Suprapubic skin (tissue), 4 donors: ENCODE measurements around the gene DGKB. TPM values are rescaled to one million over a fixed set of nuclear protein-coding genes. Genes with fewer than 3 reads are reported as not detected.

Experiments used
- DNase-seq, 2 donors: peaks; one replicate each; pipeline ENCODE4 v3.0.0-alpha.2; 2019; ENCODE audit warnings: low spot score in 2 of 2
- H3K27ac ChIP-seq: fragments of 200-600 bp; sonication (generic); one replicate; pipeline ENCODE4 v1.5.1; 2019
- H3K27me3 ChIP-seq: fragments of 200-600 bp; sonication (generic); one replicate; pipeline ENCODE4 v1.5.1; 2019
- H3K36me3 ChIP-seq: fragments of 200-600 bp; sonication (generic); one replicate; pipeline ENCODE4 v1.5.1; 2019
- H3K4me1 ChIP-seq: fragments of 200-600 bp; sonication (generic); one replicate; pipeline ENCODE4 v1.5.1; 2019
- H3K4me3 ChIP-seq: fragments of 200-600 bp; sonication (generic); one replicate; pipeline ENCODE4 v1.5.1; 2019; ENCODE audit warnings: mild to moderate bottlenecking
- H3K9me3 ChIP-seq: fragments of 200-600 bp; sonication (generic); one replicate; pipeline ENCODE4 v1.5.1; 2019
- CTCF ChIP-seq, 2 donors: fragments of 200-600 bp in 1 of 2; fragments of 450-650 bp in 1 of 2; sonication (generic) in 1 of 2; IDR thresholded peaks; one replicate each; pipeline ENCODE4 v1.5.1; 2016 to 2019; ENCODE audit warnings: antibody characterized with exemption in 2 of 2, mild to moderate bottlenecking in 1 of 2, moderate library complexity in 1 of 2
- EP300 ChIP-seq: sonication (generic); formaldehyde crosslinking; IDR thresholded peaks from one replicate; pipeline ENCODE4 v1.6.1; 2017; ENCODE audit warnings: antibody characterized with exemption
- POLR2A ChIP-seq, 2 donors: fragments of 450-650 bp; IDR thresholded peaks; one replicate each; pipeline ENCODE4 v1.6.1; 2017; ENCODE audit warnings: antibody characterized with exemption in 2 of 2, mild to moderate bottlenecking in 2 of 2, moderate library complexity in 2 of 2
- POLR2AphosphoS5 ChIP-seq, 3 donors: sonication (generic); formaldehyde crosslinking; IDR thresholded peaks; one replicate each; pipeline ENCODE4 v1.6.1; 2017; ENCODE audit warnings: antibody characterized with exemption in 3 of 3
- WGBS: methylation state at CpG from one replicate; pipeline ENCODE4 v1.1.5; 2018; 5-methylcytosine and 5-hydroxymethylcytosine counted together
- total RNA-seq, 4 donors: library from RNA; depleted of rRNA; stranded (reverse); fragments of >200 nt; gene quantifications; one replicate each; pipeline ENCODE4 v1.1.0, GENCODE V29; 2016

DGKB gene
- total RNA-seq, 4 donors from 2014 or later = 0.17 to 0.30 TPM; not detected in 2

GRCh38 chr7:14825912-14826311, 76.6 kb downstream of the DGKB start:
- Histone ChIP-seq H3K36me3 (no peaks in the 10 kb centered on the region), H3K9me3 (no peaks in the 10 kb centered on the region), H3K27me3 (no peaks in the 10 kb centered on the region), H3K4me1 (no peaks in the 10 kb centered on the region), H3K27ac (no peak overlapping the region), H3K4me3 (no peak overlapping the region)
- DNase-seq = no peak
- TF ChIP-seq CTCF (IDR thresholded peaks at IDR 0.05) (no peak), EP300 (no peak), POLR2AphosphoS5 (IDR thresholded peaks at IDR 0.05) (no peak), POLR2A (IDR thresholded peaks at IDR 0.05) (no peak)
- WGBS = 60% methylated on average over 8 of the region's 8 CpGs

GRCh38 chr7:14822481-14822854, 80.1 kb downstream of the DGKB start:
- Histone ChIP-seq H3K27ac (no peak overlapping the region), H3K4me1 (no peaks in the 10 kb centered on the region), H3K36me3 (no peaks in the 10 kb centered on the region), H3K9me3 (no peaks in the 10 kb centered on the region), H3K27me3 (no peaks in the 10 kb centered on the region), H3K4me3 (no peak overlapping the region)
- 86% methylated on average over 1 of the region's 1 CpG for WGBS
- DNase-seq = no peak
- TF ChIP-seq EP300 (no peak), POLR2A (IDR thresholded peaks at IDR 0.05) (no peak), POLR2AphosphoS5 (IDR thresholded peaks at IDR 0.05) (no peak), CTCF (IDR thresholded peaks at IDR 0.05) (no peak)

- WGBS = 51% methylated on average over 2 of the region's 2 CpGs
- Histone ChIP-seq H3K27me3 (no peaks in the 10 kb centered on the region), H3K9me3 (no peaks in the 10 kb centered on the region), H3K36me3 (no peaks in the 10 kb centered on the region), H3K27ac (no peak overlapping the region), H3K4me3 (no peak overlapping the region), H3K4me1 (no peaks in the 10 kb centered on the region)
- TF ChIP-seq POLR2A (IDR thresholded peaks at IDR 0.05) (no peak), EP300 (no peak), POLR2AphosphoS5 (IDR thresholded peaks at IDR 0.05) (no peak), CTCF (IDR thresholded peaks at IDR 0.05) (no peak)
- no peak for DNase-seq
These were observed 80.6 kb downstream of the DGKB start for GRCh38 chr7:14821757-14822480.

GRCh38 chr7:14818871-14819270, 83.7 kb downstream of the DGKB start:
- no peaks in the 10 kb centered on the region for H3K4me1 ChIP-seq
- no peak for DNase-seq
- WGBS = 87% methylated on average over 3 of the region's 3 CpGs
- H3K27me3 ChIP-seq = no peaks in the 10 kb centered on the region
- H3K27ac ChIP-seq = no peak overlapping the region
- no peak overlapping the region for H3K4me3 ChIP-seq
- no peaks in the 10 kb centered on the region for H3K9me3 ChIP-seq
- no peaks in the 10 kb centered on the region for H3K36me3 ChIP-seq
- TF ChIP-seq EP300 (no peak), CTCF (IDR thresholded peaks at IDR 0.05) (no peak), POLR2AphosphoS5 (IDR thresholded peaks at IDR 0.05) (no peak), POLR2A (IDR thresholded peaks at IDR 0.05) (no peak)

GRCh38 chr7:14817829-14818614, 84.5 kb downstream of the DGKB start:
- no peak for TF ChIP-seq POLR2A (IDR thresholded peaks at IDR 0.05)
- no peak for TF ChIP-seq POLR2AphosphoS5 (IDR thresholded peaks at IDR 0.05)
- no peak for TF ChIP-seq EP300
- TF ChIP-seq CTCF (IDR thresholded peaks at IDR 0.05) = no peak
- Histone ChIP-seq H3K4me3 (no peak overlapping the region), H3K36me3 (no peaks in the 10 kb centered on the region), H3K4me1 (no peaks in the 10 kb centered on the region), H3K9me3 (no peaks in the 10 kb centered on the region), H3K27ac (no peak overlapping the region), H3K27me3 (no peaks in the 10 kb centered on the region)
- 78% methylated on average over 4 of the region's 4 CpGs for WGBS
- no peak for DNase-seq
